T-helper 1 cell treated with Interleukin-12 subunit alpha and Interleukin-12 subunit beta and Interleukin-4 antibody, amounts not matched to agents 30 μg/mL and 1 μg/mL, for 36 hours (primary cell): ENCODE measurements around the gene PARD3.
A peak's percentile ranks its signal among the peaks of the same experiment; 100 is the strongest.

ENCODE experiments used
- H3K27ac Mint-ChIP-seq: one replicate; pipeline ENCODE4 v1.8.0; 2021; ENCODE audit warnings: mild to moderate bottlenecking, mixed read lengths
- H3K27me3 Mint-ChIP-seq: one replicate; pipeline ENCODE4 v1.8.0; 2021; ENCODE audit warnings: low read depth, mixed read lengths
- H3K36me3 Mint-ChIP-seq: one replicate; pipeline ENCODE4 v1.8.0; 2021; ENCODE audit warnings: low read depth, mixed read lengths
- H3K4me1 Mint-ChIP-seq: one replicate; pipeline ENCODE4 v1.8.0; 2021; ENCODE audit warnings: low read depth, mixed read lengths
- H3K4me3 Mint-ChIP-seq: one replicate; pipeline ENCODE4 v1.8.0; 2021; ENCODE audit warnings: mild to moderate bottlenecking, moderate library complexity, mixed read lengths
- H3K9me3 Mint-ChIP-seq: one replicate; pipeline ENCODE4 v1.8.0; 2021; ENCODE audit warnings: mixed read lengths

PARD3 gene

GRCh38 chr10:34814223-34814912 is 728 bp downstream of the PARD3 start:
- H3K36me3 Mint-ChIP-seq = no peaks in the 10 kb centered on the region
- peaks cover 4% of the 10 kb centered on the region for H3K4me1 Mint-ChIP-seq
- H3K27me3 Mint-ChIP-seq = peaks cover 64% of the 10 kb centered on the region
- no peak overlapping the region for H3K27ac Mint-ChIP-seq
- no peaks in the 10 kb centered on the region for H3K9me3 Mint-ChIP-seq
- H3K4me3 Mint-ChIP-seq = peak overlapping the region; percentile 45

DNA sequence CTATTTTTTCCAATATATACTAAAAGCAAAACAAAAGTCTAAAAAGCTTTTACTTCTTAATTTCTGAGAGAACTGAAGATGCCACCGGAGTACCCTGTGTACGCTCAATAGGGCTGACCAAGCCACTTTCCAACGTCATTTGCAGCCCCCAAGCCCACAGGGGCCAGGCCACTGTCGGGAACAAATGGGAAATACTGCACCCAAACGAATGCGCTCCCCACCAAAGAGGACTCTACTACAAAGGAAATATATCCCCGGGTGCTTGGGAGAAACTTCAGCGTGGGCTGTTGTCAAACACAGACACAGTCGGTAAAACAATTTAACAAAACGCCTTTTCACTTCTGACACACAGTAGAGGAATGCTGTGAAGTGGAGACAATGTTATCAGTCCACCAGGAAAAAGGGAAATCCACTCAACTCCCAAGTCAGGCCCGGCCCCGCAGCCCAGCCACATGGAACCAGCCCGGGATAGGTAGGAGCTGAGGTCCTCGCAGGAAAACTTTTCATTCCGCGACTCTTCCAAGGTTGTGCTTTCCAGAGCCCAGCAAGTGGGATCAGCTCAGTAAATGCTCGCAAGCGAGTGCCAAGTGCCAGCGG is 1.4 kb downstream of the PARD3 start:
- no peaks in the 10 kb centered on the region for H3K9me3 Mint-ChIP-seq
- H3K36me3 Mint-ChIP-seq = no peaks in the 10 kb centered on the region
- no peak overlapping the region for H3K27ac Mint-ChIP-seq
- peak overlapping the region; percentile 45 for H3K4me3 Mint-ChIP-seq
- H3K4me1 Mint-ChIP-seq = peaks cover 4% of the 10 kb centered on the region
- H3K27me3 Mint-ChIP-seq = peaks cover 70% of the 10 kb centered on the region

DNA sequence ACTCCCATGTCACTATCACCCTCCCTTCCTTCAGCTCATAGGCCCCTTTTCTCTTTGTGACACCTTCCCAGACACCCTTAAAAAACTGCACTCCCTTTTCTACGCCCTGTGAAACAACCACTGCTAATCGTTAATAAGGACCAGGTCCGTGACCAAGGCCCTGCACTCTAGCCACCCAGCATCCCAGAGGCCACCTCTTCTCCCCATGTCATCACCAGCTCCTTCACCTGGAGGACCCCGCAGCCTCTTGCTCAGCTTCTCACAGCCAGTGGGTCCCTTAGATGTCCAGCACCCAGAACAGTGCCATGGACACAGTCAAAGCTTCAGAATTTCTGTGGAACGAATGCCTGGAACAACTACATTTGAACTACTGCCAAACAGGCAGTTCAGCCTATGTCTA is 2.3 kb downstream of the PARD3 start:
- no peaks in the 10 kb centered on the region for H3K9me3 Mint-ChIP-seq
- peaks cover 69% of the 10 kb centered on the region for H3K27me3 Mint-ChIP-seq
- H3K27ac Mint-ChIP-seq = no peak overlapping the region
- H3K4me1 Mint-ChIP-seq = peaks cover 4% of the 10 kb centered on the region
- no peaks in the 10 kb centered on the region for H3K36me3 Mint-ChIP-seq
- no peak overlapping the region for H3K4me3 Mint-ChIP-seq

DNA sequence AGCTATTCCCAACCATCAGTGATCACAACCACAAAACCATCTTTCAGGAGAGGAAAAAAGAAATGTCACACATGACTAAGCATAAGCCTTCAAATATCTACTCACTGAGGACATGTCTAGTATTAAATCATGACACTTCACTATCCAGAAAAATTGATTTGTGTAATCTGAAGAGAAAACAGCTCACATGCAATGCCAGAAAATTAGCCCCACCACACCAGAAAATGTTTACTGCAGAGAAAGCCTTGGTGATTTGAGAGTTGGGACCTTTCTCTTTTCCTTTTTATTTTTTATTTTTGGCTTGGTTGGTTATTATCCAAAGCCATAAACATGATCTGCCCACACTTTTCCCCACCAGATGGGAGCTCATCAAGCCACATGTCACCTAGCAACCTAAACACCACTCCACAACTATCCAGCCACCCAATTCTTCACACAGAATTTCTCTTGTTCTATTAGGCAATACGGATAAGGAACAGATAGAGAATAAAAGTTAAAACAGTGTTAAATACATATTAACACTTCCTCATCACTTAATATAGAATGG is 3.1 kb downstream of the PARD3 start:
- Mint-ChIP-seq H3K36me3 (no peaks in the 10 kb centered on the region), H3K27ac (no peak overlapping the region), H3K9me3 (no peaks in the 10 kb centered on the region), H3K4me3 (no peak overlapping the region), H3K4me1 (peaks cover 4% of the 10 kb centered on the region), H3K27me3 (peaks cover 63% of the 10 kb centered on the region)

- H3K36me3 Mint-ChIP-seq = no peaks in the 10 kb centered on the region
- H3K4me1 Mint-ChIP-seq = peaks cover 4% of the 10 kb centered on the region
- H3K9me3 Mint-ChIP-seq = no peaks in the 10 kb centered on the region
- peaks cover 58% of the 10 kb centered on the region for H3K27me3 Mint-ChIP-seq
- H3K4me3 Mint-ChIP-seq = no peak overlapping the region
- no peak overlapping the region for H3K27ac Mint-ChIP-seq
Observed at GRCh38 chr10:34811126-34811967, 3.7 kb downstream of the PARD3 start.

- H3K4me3 Mint-ChIP-seq = no peak overlapping the region
- no peak overlapping the region for H3K27ac Mint-ChIP-seq
- H3K36me3 Mint-ChIP-seq = no peaks in the 10 kb centered on the region
- H3K4me1 Mint-ChIP-seq = peaks cover 1% of the 10 kb centered on the region
- no peaks in the 10 kb centered on the region for H3K9me3 Mint-ChIP-seq
- H3K27me3 Mint-ChIP-seq = peaks cover 49% of the 10 kb centered on the region
Observed at GRCh38 chr10:34809796-34810195, 5.3 kb downstream of the PARD3 start.

- no peak overlapping the region for H3K4me3 Mint-ChIP-seq
Observed at GRCh38 chr10:34808801-34809745, 6.0 kb downstream of the PARD3 start.

DNA sequence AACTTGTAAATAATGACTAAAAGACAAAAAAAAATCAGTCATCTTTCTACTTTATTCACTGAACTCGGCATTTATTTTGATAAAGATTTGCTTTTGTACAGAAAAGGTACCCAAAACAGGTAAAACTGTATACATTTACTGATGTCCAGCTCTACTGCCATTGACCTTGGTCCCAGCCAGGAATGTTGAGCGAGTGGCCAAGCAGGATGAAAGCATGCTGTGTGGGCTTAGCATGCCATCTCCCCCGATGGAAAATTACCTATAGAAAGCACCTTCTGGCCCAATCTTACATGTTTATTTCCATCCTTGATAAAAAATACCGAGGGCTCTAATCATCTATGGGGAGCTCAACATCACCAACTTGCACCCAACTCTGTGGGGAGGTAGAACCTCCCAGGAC is 6.8 kb downstream of the PARD3 start:
- H3K4me1 Mint-ChIP-seq = no peaks in the 10 kb centered on the region
- peaks cover 42% of the 10 kb centered on the region for H3K27me3 Mint-ChIP-seq

More at GRCh38 chr10:34808801-34809745, 6.0 kb downstream of the PARD3 start:
- H3K27ac Mint-ChIP-seq = no peak overlapping the region
- H3K36me3 Mint-ChIP-seq = no peaks in the 10 kb centered on the region
- no peaks in the 10 kb centered on the region for H3K9me3 Mint-ChIP-seq
- H3K27me3 Mint-ChIP-seq = peaks cover 49% of the 10 kb centered on the region
- peaks cover 1% of the 10 kb centered on the region for H3K4me1 Mint-ChIP-seq

DNA sequence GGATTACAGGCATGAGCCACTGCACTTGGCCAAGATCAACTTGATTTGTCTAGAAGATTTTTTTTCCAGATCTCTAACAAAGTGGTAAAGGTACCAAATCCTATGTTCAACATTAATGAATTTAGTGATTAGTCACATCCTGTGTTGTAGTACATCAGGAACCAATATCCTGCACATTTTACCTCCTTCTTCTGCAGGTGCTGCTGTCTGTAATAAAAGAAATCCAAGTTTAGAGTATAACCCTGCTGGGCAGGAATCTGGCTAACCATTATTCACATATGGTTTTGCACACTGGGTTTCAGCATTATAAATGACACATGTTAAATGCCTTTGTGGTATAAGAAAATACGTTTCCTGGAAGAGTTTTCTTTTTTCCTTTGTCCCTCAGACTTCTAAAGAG is 10.8 kb downstream of the PARD3 start:
- no peaks in the 10 kb centered on the region for H3K36me3 Mint-ChIP-seq
- H3K27me3 Mint-ChIP-seq = peaks cover 14% of the 10 kb centered on the region
- no peaks in the 10 kb centered on the region for H3K9me3 Mint-ChIP-seq
- no peaks in the 10 kb centered on the region for H3K4me1 Mint-ChIP-seq
- no peak overlapping the region for H3K4me3 Mint-ChIP-seq
- no peak overlapping the region for H3K27ac Mint-ChIP-seq

More for the DNA sequence above, 6.8 kb downstream of the PARD3 start:
- no peaks in the 10 kb centered on the region for H3K36me3 Mint-ChIP-seq
- no peak overlapping the region for H3K27ac Mint-ChIP-seq
- H3K4me3 Mint-ChIP-seq = no peak overlapping the region
- no peaks in the 10 kb centered on the region for H3K9me3 Mint-ChIP-seq

DNA sequence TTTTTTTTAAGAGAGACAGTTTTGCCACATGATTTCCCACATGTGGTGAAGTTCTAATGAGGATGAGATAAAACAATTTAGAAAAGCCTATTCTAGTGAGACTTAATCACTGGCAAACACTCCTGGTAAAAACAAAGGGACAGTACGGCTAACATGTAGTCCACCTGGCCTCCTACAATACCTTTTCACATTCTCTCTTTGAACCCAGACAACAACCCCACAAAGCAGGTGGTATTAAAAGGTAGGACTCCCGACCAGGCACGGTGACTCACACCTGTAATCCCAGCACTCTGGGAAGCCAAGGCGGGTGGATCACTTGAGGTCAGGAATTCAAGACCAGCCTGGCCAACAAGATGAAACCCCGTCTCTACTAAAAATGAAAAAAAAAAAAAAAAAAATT is 12.4 kb downstream of the PARD3 start:
- peaks cover 4% of the 10 kb centered on the region for H3K27me3 Mint-ChIP-seq
- H3K4me3 Mint-ChIP-seq = no peak overlapping the region
- no peaks in the 10 kb centered on the region for H3K4me1 Mint-ChIP-seq
- no peak overlapping the region for H3K27ac Mint-ChIP-seq
- no peaks in the 10 kb centered on the region for H3K36me3 Mint-ChIP-seq
- H3K9me3 Mint-ChIP-seq = no peaks in the 10 kb centered on the region

DNA sequence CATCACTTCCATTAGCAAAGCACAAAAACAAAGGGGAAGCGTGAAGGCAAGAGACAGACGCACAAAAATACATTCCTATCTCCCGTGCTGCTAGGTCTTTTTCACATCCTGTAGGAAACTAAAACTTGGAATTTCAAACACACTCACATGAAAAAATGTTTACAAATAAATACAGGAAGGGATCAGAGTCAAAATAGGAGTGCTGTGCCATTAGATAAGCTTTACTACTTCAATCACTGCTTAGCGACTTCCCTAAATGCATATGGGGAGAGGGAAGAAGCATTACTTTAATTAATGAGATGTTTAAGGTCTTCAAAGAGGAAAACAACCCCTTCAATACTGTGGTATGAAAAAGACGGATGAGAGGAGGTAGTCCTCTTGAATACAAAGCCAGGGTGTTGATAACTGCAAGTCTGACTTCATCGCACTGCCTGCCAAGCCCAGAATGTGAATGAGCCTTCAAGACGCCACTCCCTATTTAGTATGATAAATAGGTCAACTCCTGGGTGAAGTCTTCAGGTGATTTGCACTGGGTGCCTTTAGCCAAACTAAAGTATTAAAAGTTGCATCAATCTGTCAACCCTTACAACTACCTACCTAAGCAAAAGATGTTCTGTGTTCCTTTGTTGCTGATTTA is 13.9 kb downstream of the PARD3 start:
- Mint-ChIP-seq H3K4me3 (no peak overlapping the region), H3K36me3 (no peaks in the 10 kb centered on the region), H3K27ac (no peak overlapping the region), H3K27me3 (peaks cover 4% of the 10 kb centered on the region), H3K4me1 (no peaks in the 10 kb centered on the region), H3K9me3 (no peaks in the 10 kb centered on the region)

DNA sequence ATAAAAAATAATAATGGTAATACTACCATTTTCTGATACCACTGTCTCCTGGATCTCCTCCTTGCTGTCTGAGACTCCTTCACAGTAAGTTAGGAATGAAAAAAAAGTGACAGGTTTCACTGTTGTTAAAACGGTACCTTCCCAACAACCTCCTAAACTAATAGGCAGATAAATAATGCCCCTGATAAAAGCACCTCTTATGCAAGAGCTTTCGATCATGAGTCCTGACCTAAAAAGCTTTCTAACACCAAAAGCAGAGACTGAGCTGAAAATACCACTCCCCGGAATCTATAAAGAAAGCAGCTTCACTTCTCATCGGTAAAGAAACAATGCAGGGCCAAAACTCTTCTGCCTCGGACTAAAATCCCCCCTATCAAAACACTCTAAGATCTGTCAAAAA is 14.5 kb downstream of the PARD3 start:
- Mint-ChIP-seq H3K36me3 (no peaks in the 10 kb centered on the region), H3K4me1 (no peaks in the 10 kb centered on the region), H3K27me3 (peaks cover 4% of the 10 kb centered on the region), H3K4me3 (no peak overlapping the region), H3K9me3 (no peaks in the 10 kb centered on the region), H3K27ac (no peak overlapping the region)

- no peaks in the 10 kb centered on the region for H3K9me3 Mint-ChIP-seq
- H3K27ac Mint-ChIP-seq = no peak overlapping the region
- H3K27me3 Mint-ChIP-seq = peaks cover 4% of the 10 kb centered on the region
- no peak overlapping the region for H3K4me3 Mint-ChIP-seq
- H3K4me1 Mint-ChIP-seq = no peaks in the 10 kb centered on the region
- H3K36me3 Mint-ChIP-seq = no peaks in the 10 kb centered on the region
Observed at GRCh38 chr10:34798654-34799053, 16.4 kb downstream of the PARD3 start.
